Caco-2 (cell line): ENCODE results near the gene RSPH1. TPM values are rescaled to one million over a fixed set of nuclear protein-coding genes. Genes with fewer than 3 reads are reported as not detected.

Source experiments
- BruUV-seq: library from RNA; stranded (reverse); fragments of 400-500 nt; replicated peaks from 2 replicates; lab custom pipeline; 2021; lab: Mats Ljungman, UMichigan
- CTCF ChIA-PET: fragments of 300-600 bp; sonication (Branson Sonifier 250); formaldehyde crosslinking; loops from one replicate; lab custom pipeline; 2022; ENCODE audit warnings: antibody characterized with exemption; lab: Charles Lee
- POLR2A ChIA-PET: fragments of 300-600 bp; sonication (Branson Sonifier 250); formaldehyde crosslinking; loops from one replicate; lab custom pipeline; 2022; ENCODE audit warnings: antibody characterized with exemption; lab: Charles Lee
- DNase-seq, 2 experiments: peaks; one replicate each; pipeline versions ENCODE4 v3.0.0 to v3.0.0-alpha.2; 2020 to 2022
- H3K27me3 ChIP-seq: replicated peaks from 2 replicates; pipeline ENCODE4 v1.6.0; 2011; ENCODE audit warnings: low read length; ENCODE audit not compliant: control insufficient read depth, insufficient read depth
- H3K36me3 ChIP-seq: 2 replicates; pipeline ENCODE4 v1.5.1; 2011; ENCODE audit warnings: low read length; ENCODE audit not compliant: control insufficient read depth, insufficient read depth
- H3K4me1 ChIP-seq: fragments of 250-450 bp; sonication (Bioruptor Pico); 2 replicates; pipeline ENCODE4 v1.5.1; 2020; ENCODE audit warnings: mild to moderate bottlenecking
- H3K4me3 ChIP-seq: 2 replicates; pipeline ENCODE4 v1.5.1; 2011; ENCODE audit warnings: low read depth, mild to moderate bottlenecking, control low read depth, low read length
- H3K9me3 ChIP-seq: fragments of 250-450 bp; sonication (Bioruptor Pico); 2 replicates; pipeline ENCODE4 v1.5.1; 2020; ENCODE audit warnings: mild to moderate bottlenecking, moderate library complexity
- H3K27ac Mint-ChIP-seq: one replicate; pipeline ENCODE4 v1.8.0; 2022; ENCODE audit warnings: mixed read lengths; ENCODE audit not compliant: unreplicated experiment
- H3K27me3 Mint-ChIP-seq: one replicate; pipeline ENCODE4 v1.8.0; 2022; ENCODE audit warnings: mixed read lengths; ENCODE audit not compliant: insufficient read depth, unreplicated experiment
- H3K36me3 Mint-ChIP-seq: one replicate; pipeline ENCODE4 v1.8.0; 2022; ENCODE audit warnings: mild to moderate bottlenecking, mixed read lengths; ENCODE audit not compliant: insufficient read depth, unreplicated experiment
- H3K4me1 Mint-ChIP-seq: one replicate; pipeline ENCODE4 v1.8.0; 2022; ENCODE audit warnings: low read depth, mixed read lengths; ENCODE audit not compliant: unreplicated experiment
- H3K4me3 Mint-ChIP-seq: one replicate; pipeline ENCODE4 v1.8.0; 2022; ENCODE audit warnings: mild to moderate bottlenecking, moderate library complexity, mixed read lengths; ENCODE audit not compliant: unreplicated experiment
- H3K9me3 Mint-ChIP-seq: one replicate; pipeline ENCODE4 v1.8.0; 2022; ENCODE audit warnings: mixed read lengths; ENCODE audit not compliant: unreplicated experiment
- CTCF ChIP-seq, 2 experiments: fragments of 200-600 bp in 1 of 2; IDR thresholded peaks; 1 replicate in 1 of 2; 2 replicates in 1 of 2; pipeline versions ENCODE4 v1.5.1 to v1.8.0; 2011 to 2022; ENCODE audit warnings: antibody characterized with exemption in 1 of 2, control low read depth in 1 of 2, inconsistent platforms in 1 of 2, low read depth in 1 of 2, low read length in 1 of 2, mild to moderate bottlenecking in 1 of 2, moderate library complexity in 1 of 2; ENCODE audit not compliant: insufficient read depth in 1 of 2, severe bottlenecking in 1 of 2, unreplicated experiment in 1 of 2
- intact Hi-C: fragments of 100-400 bp; cut with micrococcal nuclease; formaldehyde crosslinking; loops from one replicate; pipeline ENCODE4 v1.10.0; 2022; ENCODE audit not compliant: unreplicated experiment
- total RNA-seq: library from RNA; stranded (reverse); gene quantifications from 2 replicates; pipeline ENCODE4 v1.2.3, GENCODE V29; 2022

The RSPH1 gene
- total RNA-seq, 1 experiment from 2014 or later = 0.23 TPM

- Histone ChIP-seq H3K4me1 (no peaks in the 10 kb centered on the region), H3K9me3 (no peaks in the 10 kb centered on the region), H3K36me3 (no peaks in the 10 kb centered on the region; the same call in 1 of the 2 replicates), H3K4me3 (no peak overlapping the region), H3K27me3 (no peaks in the 10 kb centered on the region)
- intact Hi-C loops = no loop called here
- Mint-ChIP-seq H3K4me1 (no peaks in the 10 kb centered on the region), H3K4me3 (no peak overlapping the region), H3K27ac (no peak overlapping the region), H3K36me3 (peaks cover 11% of the 10 kb centered on the region), H3K9me3 (no peaks in the 10 kb centered on the region), H3K27me3 (no peaks in the 10 kb centered on the region)
- ChIA-PET CTCF (interaction anchor here (2.2 kb wide), 1 partner anchor 73 kb away, joined by 7 read pairs; no protein-coding TSS in a partner anchor), POLR2A (no interaction called here)
- DNase-seq = no peak
- no TSS peak for BruUV-seq
- TF ChIP-seq CTCF (IDR thresholded peaks at IDR 0.05; ENCODE audit: insufficient read depth in 1 of 2, low read depth in 1 of 2, low read length in 1 of 2, severe bottlenecking in 1 of 2, unreplicated experiment in 1 of 2) = no peak
Measured at GRCh38 chr21:42540396-42540795, 44.4 kb upstream of the RSPH1 start.

- no peaks in the 10 kb centered on the region; the same call in 1 of the 2 replicates for H3K36me3 ChIP-seq
- POLR2A ChIA-PET = no interaction called here
- DNase-seq = peak in 1 of 2 experiments; percentile 39
- H3K9me3 Mint-ChIP-seq = no peaks in the 10 kb centered on the region
- TF ChIP-seq CTCF (IDR thresholded peaks at IDR 0.05; ENCODE audit: insufficient read depth in 1 of 2, low read depth in 1 of 2, low read length in 1 of 2, severe bottlenecking in 1 of 2, unreplicated experiment in 1 of 2) = peak; percentile 27 to 28
- H3K27me3 ChIP-seq = no peaks in the 10 kb centered on the region
- H3K27me3 Mint-ChIP-seq = no peaks in the 10 kb centered on the region
- no peak overlapping the region for H3K4me3 Mint-ChIP-seq
- H3K4me1 ChIP-seq = no peaks in the 10 kb centered on the region
- BruUV-seq = no TSS peak
- H3K27ac Mint-ChIP-seq = no peak overlapping the region
- CTCF ChIA-PET = interaction anchor here (2.2 kb wide), 1 partner anchor 73 kb away, joined by 7 read pairs; no protein-coding TSS in a partner anchor
- peaks cover 11% of the 10 kb centered on the region for H3K36me3 Mint-ChIP-seq
- intact Hi-C loops = loop anchor here (5.0 to 10.0 kb wide), 2 partner anchors 88 to 225 kb away; partner anchors contain the start of gene TFF3
- no peaks in the 10 kb centered on the region for H3K9me3 ChIP-seq
- H3K4me1 Mint-ChIP-seq = no peaks in the 10 kb centered on the region
- H3K4me3 ChIP-seq = no peak overlapping the region
Measured at GRCh38 chr21:42539931-42540343, 43.9 kb upstream of the RSPH1 start.

- no peaks in the 10 kb centered on the region for H3K9me3 ChIP-seq
- no peaks in the 10 kb centered on the region for H3K4me1 ChIP-seq
- BruUV-seq = no TSS peak
- no peak overlapping the region for H3K27ac Mint-ChIP-seq
- no peaks in the 10 kb centered on the region for H3K9me3 Mint-ChIP-seq
- no peak for DNase-seq
- ChIA-PET POLR2A (interaction anchor here (0.6 kb wide), 2 partner anchors 18 to 31 kb away, joined by 3 to 6 read pairs; no protein-coding TSS in a partner anchor), CTCF (interaction anchor here (0.7 to 2.2 kb wide), 3 partner anchors 37 to 72 kb away, joined by 3 to 7 read pairs (median 4); no protein-coding TSS in a partner anchor)
- H3K27me3 Mint-ChIP-seq = no peaks in the 10 kb centered on the region
- no peaks in the 10 kb centered on the region for H3K4me1 Mint-ChIP-seq
- no peak overlapping the region for H3K4me3 Mint-ChIP-seq
- H3K36me3 ChIP-seq = no peaks in the 10 kb centered on the region; the same call in 1 of the 2 replicates
- no peaks in the 10 kb centered on the region for H3K27me3 ChIP-seq
- H3K36me3 Mint-ChIP-seq = peaks cover 11% of the 10 kb centered on the region
- H3K4me3 ChIP-seq = no peak overlapping the region
- intact Hi-C loops = loop anchor here (5.0 to 10.0 kb wide), 2 partner anchors 87 to 225 kb away; partner anchors contain the start of gene TFF3
- TF ChIP-seq CTCF (IDR thresholded peaks at IDR 0.05; ENCODE audit: insufficient read depth in 1 of 2, low read depth in 1 of 2, low read length in 1 of 2, severe bottlenecking in 1 of 2, unreplicated experiment in 1 of 2) = no peak
Measured at GRCh38 chr21:42539342-42539741, 43.3 kb upstream of the RSPH1 start.
